Gastroesophageal sphincter (tissue), 4 donors: Measurements from ENCODE around the gene THAP4. TPM values are rescaled to one million over a fixed set of nuclear protein-coding genes. Genes with fewer than 3 reads are reported as not detected.
A peak's percentile ranks its signal among the peaks of the same experiment; 100 is the strongest.

Experiments
- ATAC-seq: fragments of 150-250 bp; one replicate; pipeline ENCODE4 v1.9.1; 2016; ENCODE audit warnings: mild to moderate bottlenecking, moderate library complexity
- H3K27ac ChIP-seq, 4 donors: fragments of 200-600 bp; sonication (generic) in 3 of 4; 1 replicate in 3 of 4; 2 replicates in 1 of 4; pipeline ENCODE4 v1.5.1; 2016 to 2019
- H3K27me3 ChIP-seq: fragments of 200-600 bp; sonication (generic); one replicate; pipeline ENCODE4 v1.5.1; 2019
- H3K36me3 ChIP-seq, 2 donors: fragments of 200-600 bp; sonication (generic); one replicate each; pipeline ENCODE4 v1.5.1; 2019; ENCODE audit warnings: control low read depth in 1 of 2
- H3K4me1 ChIP-seq, 3 donors: fragments of 200-600 bp; sonication (generic); 1 replicate in 2 of 3; 2 replicates in 1 of 3; pipeline ENCODE4 v1.5.1; 2016 to 2019; ENCODE audit warnings: control low read depth in 2 of 3
- H3K4me3 ChIP-seq, 2 donors: fragments of 200-600 bp; sonication (generic); one replicate each; pipeline ENCODE4 v1.5.1; 2019; ENCODE audit warnings: mild to moderate bottlenecking in 1 of 2, moderate library complexity in 1 of 2
- H3K9me3 ChIP-seq, 3 donors: fragments of 200-600 bp; sonication (generic); one replicate each; pipeline ENCODE4 v1.5.1; 2017 to 2019; ENCODE audit warnings: control low read depth in 2 of 3
- CTCF ChIP-seq, 4 experiments: fragments of 200-600 bp in 2 of 4; fragments of 450-650 bp in 2 of 4; sonication (generic) in 1 of 4; IDR thresholded peaks; one replicate each; pipeline ENCODE4 v1.5.1; 2017 to 2019; ENCODE audit warnings: antibody characterized with exemption in 4 of 4, mild to moderate bottlenecking in 2 of 4, moderate library complexity in 2 of 4
- EP300 ChIP-seq: sonication (generic); formaldehyde crosslinking; IDR thresholded peaks from one replicate; pipeline ENCODE4 v1.6.1; 2017; ENCODE audit warnings: antibody characterized with exemption, mild to moderate bottlenecking
- POLR2A ChIP-seq, 2 donors: fragments of 450-650 bp; IDR thresholded peaks; one replicate each; pipeline ENCODE4 v1.6.1; 2017; ENCODE audit warnings: antibody characterized with exemption in 2 of 2, mild to moderate bottlenecking in 2 of 2, moderate library complexity in 1 of 2
- POLR2AphosphoS5 ChIP-seq: sonication (generic); formaldehyde crosslinking; IDR thresholded peaks from one replicate; pipeline ENCODE4 v1.6.1; 2017; ENCODE audit warnings: antibody characterized with exemption
- WGBS, 2 donors: methylation state at CpG; one replicate each; pipeline ENCODE4 v1.1.5; 2018; ENCODE audit warnings: low coverage in 1 of 2; 5-methylcytosine and 5-hydroxymethylcytosine counted together
- total RNA-seq, 4 donors: library from RNA; depleted of rRNA; stranded (reverse); fragments of >200 nt; gene quantifications; one replicate each; pipeline ENCODE4 v1.1.0, GENCODE V29; 2016

Gene THAP4
- total RNA-seq, 4 donors from 2014 or later = 36.0 to 68.4 (median 43.0) TPM

GRCh38 chr2:241558532-241559322 lies 78.2 kb downstream of the THAP4 start, which contains the start of gene BOK:
Gene BOK, plus strand, starts transcription at chr2:241558745. Its CDS starts 739 bp downstream, at chr2:241559484.
- peak within 1 kb of the TSS; percentile 53 to 84 for H3K4me3 ChIP-seq
- no CpG with 5 or more reads among the region's 98 CpGs for WGBS, 2 donors
- H3K27ac ChIP-seq = peak within 1 kb of the TSS; percentile 50 to 90 (median 80)
- H3K4me1 ChIP-seq = peaks cover 0 to 58% (median 36%) of the 10 kb centered on the region in 3 donors
- peaks cover 0 to 14% (median 0%) of the 10 kb centered on the region in 3 donors for H3K9me3 ChIP-seq
- peak; percentile 61 for TF ChIP-seq POLR2AphosphoS5
- peak in 1 of 4 experiments; percentile 6 for TF ChIP-seq CTCF (IDR thresholded peaks at IDR 0.05)
- peak in 1 of 2 donors; percentile 9 for TF ChIP-seq POLR2A (IDR thresholded peaks at IDR 0.05)
- TF ChIP-seq EP300 = no peak
- peaks cover 0 to 16% of the 10 kb centered on the region in 2 donors for H3K36me3 ChIP-seq
- peaks cover 7% of the 10 kb centered on the region for H3K27me3 ChIP-seq
- ATAC-seq = peak; percentile 75

- no peaks in the 10 kb centered on the region for H3K36me3 ChIP-seq
- peaks cover 7% of the 10 kb centered on the region for H3K27me3 ChIP-seq
- peaks cover 0 to 38% (median 19%) of the 10 kb centered on the region in 3 donors for H3K4me1 ChIP-seq
- H3K27ac ChIP-seq = no peak overlapping the region
- TF ChIP-seq POLR2A (IDR thresholded peaks at IDR 0.05) (no peak), POLR2AphosphoS5 (no peak), CTCF (IDR thresholded peaks at IDR 0.05) (no peak), EP300 (no peak)
- no peak overlapping the region for H3K4me3 ChIP-seq
- no peak for ATAC-seq
- peaks cover 0 to 14% (median 0%) of the 10 kb centered on the region in 3 donors for H3K9me3 ChIP-seq
Measured at GRCh38 chr2:241556746-241557145, 80.2 kb downstream of the THAP4 start.

- Histone ChIP-seq H3K9me3 (peaks cover 0 to 14% (median 0%) of the 10 kb centered on the region in 3 donors), H3K4me1 (peaks cover 0 to 36% (median 15%) of the 10 kb centered on the region in 3 donors), H3K27ac (no peak overlapping the region), H3K36me3 (no peaks in the 10 kb centered on the region), H3K27me3 (peaks cover 7% of the 10 kb centered on the region), H3K4me3 (no peak overlapping the region)
- ATAC-seq = no peak
- TF ChIP-seq EP300 (no peak), POLR2A (IDR thresholded peaks at IDR 0.05) (no peak), POLR2AphosphoS5 (no peak), CTCF (IDR thresholded peaks at IDR 0.05) (no peak)
- WGBS, 2 donors = 86% methylated on average over 1 of the region's 3 CpGs; no CpG with 5 or more reads in 1 of the 2 donors
Measured at GRCh38 chr2:241555711-241556110, 81.2 kb downstream of the THAP4 start.

- Histone ChIP-seq H3K27me3 (peaks cover 7% of the 10 kb centered on the region), H3K36me3 (no peaks in the 10 kb centered on the region), H3K4me3 (no peak overlapping the region), H3K9me3 (peaks cover 0 to 14% (median 0%) of the 10 kb centered on the region in 3 donors), H3K27ac (no peak overlapping the region), H3K4me1 (peaks cover 0 to 36% (median 11%) of the 10 kb centered on the region in 3 donors)
- ATAC-seq = no peak
- WGBS, 2 donors = 75 to 93% methylated on average over 3 to 4 of the region's 7 CpGs
- TF ChIP-seq POLR2AphosphoS5 (no peak), CTCF (IDR thresholded peaks at IDR 0.05) (no peak), POLR2A (IDR thresholded peaks at IDR 0.05) (no peak), EP300 (no peak)
Measured at GRCh38 chr2:241554610-241555322, 82.2 kb downstream of the THAP4 start.
